ENCODE results near the gene CYFIP2.
"Not testable (repeated sequence)": the region's sequence is repeated elsewhere in the genome, so short reads cannot be mapped to it uniquely, and the experiment has no call there.

CYFIP2 gene

GRCh38 chr5:157236423-157236822 is 29.5 kb upstream of the CYFIP2 start:
- H3K4me3 Mint-ChIP-seq, result no peak overlapping the region
- no peak overlapping the region for H3K27ac Mint-ChIP-seq

GRCh38 chr5:157241483-157241882 is 24.4 kb upstream of the CYFIP2 start:
- H3K27ac Mint-ChIP-seq, result no peak overlapping the region
- H3K27me3 Mint-ChIP-seq (ENCODE audit: low read depth), result no peaks in the 10 kb centered on the region
- H3K4me1 Mint-ChIP-seq, result no peaks in the 10 kb centered on the region
- peaks cover 3% of the 10 kb centered on the region for H3K9me3 Mint-ChIP-seq
- H3K36me3 Mint-ChIP-seq (ENCODE audit: low read depth), result no peaks in the 10 kb centered on the region
- no peak overlapping the region for H3K4me3 Mint-ChIP-seq
- no peak for TF ChIP-seq CTCF (IDR thresholded peaks at IDR 0.05; ENCODE audit: unreplicated experiment in 3 of 3)

More at GRCh38 chr5:157236423-157236822, 29.5 kb upstream of the CYFIP2 start:
- H3K4me1 Mint-ChIP-seq, result no peaks in the 10 kb centered on the region
- no peaks in the 10 kb centered on the region for H3K27me3 Mint-ChIP-seq (ENCODE audit: low read depth)
- H3K9me3 Mint-ChIP-seq, result peaks cover 3% of the 10 kb centered on the region
- H3K36me3 Mint-ChIP-seq (ENCODE audit: low read depth), result no peaks in the 10 kb centered on the region
- TF ChIP-seq CTCF (IDR thresholded peaks at IDR 0.05; ENCODE audit: unreplicated experiment in 3 of 3), result no peak

- H3K27ac Mint-ChIP-seq; H3K4me3 Mint-ChIP-seq; H3K4me1 Mint-ChIP-seq; H3K9me3 Mint-ChIP-seq; H3K36me3 Mint-ChIP-seq (ENCODE audit: low read depth); H3K27me3 Mint-ChIP-seq (ENCODE audit: low read depth): not testable (repeated sequence)
Observed at GRCh38 chr5:157244704-157245103, 21.2 kb upstream of the CYFIP2 start.

GRCh38 chr5:157245476-157245875 is 20.4 kb upstream of the CYFIP2 start:
- Mint-ChIP-seq H3K4me3 (no peak overlapping the region), H3K36me3 (ENCODE audit: low read depth) (no peaks in the 10 kb centered on the region), H3K4me1 (no peaks in the 10 kb centered on the region), H3K27ac (no peak overlapping the region), H3K9me3 (no peaks in the 10 kb centered on the region), H3K27me3 (ENCODE audit: low read depth) (no peaks in the 10 kb centered on the region)
- no peak for TF ChIP-seq CTCF (IDR thresholded peaks at IDR 0.05; ENCODE audit: unreplicated experiment in 3 of 3)

- H3K4me1 Mint-ChIP-seq, result no peaks in the 10 kb centered on the region
Observed at GRCh38 chr5:157245886-157246285, 20.0 kb upstream of the CYFIP2 start.

GRCh38 chr5:157247267-157247666 is 18.7 kb upstream of the CYFIP2 start:
- H3K27ac Mint-ChIP-seq, result no peak overlapping the region
- no peaks in the 10 kb centered on the region for H3K36me3 Mint-ChIP-seq (ENCODE audit: low read depth)
- TF ChIP-seq CTCF (IDR thresholded peaks at IDR 0.05; ENCODE audit: unreplicated experiment in 3 of 3), result no peak

More at GRCh38 chr5:157245886-157246285, 20.0 kb upstream of the CYFIP2 start:
- Mint-ChIP-seq H3K27ac (no peak overlapping the region), H3K36me3 (ENCODE audit: low read depth) (no peaks in the 10 kb centered on the region), H3K9me3 (no peaks in the 10 kb centered on the region), H3K4me3 (no peak overlapping the region), H3K27me3 (ENCODE audit: low read depth) (no peaks in the 10 kb centered on the region)
- TF ChIP-seq CTCF (IDR thresholded peaks at IDR 0.05; ENCODE audit: unreplicated experiment in 3 of 3), result no peak

More at GRCh38 chr5:157247267-157247666, 18.7 kb upstream of the CYFIP2 start:
- no peaks in the 10 kb centered on the region for H3K4me1 Mint-ChIP-seq
- H3K9me3 Mint-ChIP-seq, result no peaks in the 10 kb centered on the region
- no peaks in the 10 kb centered on the region for H3K27me3 Mint-ChIP-seq (ENCODE audit: low read depth)
- no peak overlapping the region for H3K4me3 Mint-ChIP-seq
